ENCODE data around the gene RAB37.
A peak's percentile ranks its signal among the peaks of the same experiment; 100 is the strongest.

RAB37 gene

DNA sequence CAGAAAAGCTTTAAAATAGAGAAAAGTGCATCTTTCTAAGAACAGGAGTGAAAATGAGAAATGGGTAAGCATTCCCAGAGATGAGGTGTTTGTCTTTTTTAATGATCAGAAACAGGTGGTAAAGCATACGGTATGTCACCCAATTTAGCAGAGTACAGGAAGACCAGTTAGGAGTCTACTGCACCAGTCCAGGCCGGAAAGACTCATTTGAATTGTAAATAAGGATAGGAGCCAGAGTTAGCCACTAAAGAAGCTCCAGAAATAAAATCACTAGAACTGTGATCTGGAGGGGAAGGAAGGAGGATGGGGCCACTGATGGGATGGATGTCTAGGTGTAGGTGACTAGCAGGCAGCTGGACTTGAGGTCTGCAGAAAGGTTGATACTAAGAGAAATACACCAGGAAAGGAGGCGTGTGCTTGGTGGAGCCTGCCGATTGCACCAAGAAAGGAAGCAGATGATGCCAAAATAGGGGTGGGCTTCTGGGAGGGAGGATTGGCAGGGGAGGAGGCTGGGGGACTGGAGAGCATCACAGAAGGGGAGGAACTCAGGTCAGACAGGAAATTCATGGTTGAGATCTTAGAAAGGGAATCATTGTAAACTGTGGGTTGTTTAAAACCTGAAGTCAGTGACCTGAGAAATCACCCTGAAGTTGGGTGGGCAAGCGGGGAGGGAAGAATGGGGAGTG is 47.2 kb downstream of the RAB37 start:
- DNase-seq (ENCODE audit: low read depth) = no peak
- no peak overlapping the region for H3K4me3 ChIP-seq (ENCODE audit: low read length)
- no peak for TF ChIP-seq CTCF (conservative IDR thresholded peaks at IDR 0.05; ENCODE audit: low read depth, low read length)

DNA sequence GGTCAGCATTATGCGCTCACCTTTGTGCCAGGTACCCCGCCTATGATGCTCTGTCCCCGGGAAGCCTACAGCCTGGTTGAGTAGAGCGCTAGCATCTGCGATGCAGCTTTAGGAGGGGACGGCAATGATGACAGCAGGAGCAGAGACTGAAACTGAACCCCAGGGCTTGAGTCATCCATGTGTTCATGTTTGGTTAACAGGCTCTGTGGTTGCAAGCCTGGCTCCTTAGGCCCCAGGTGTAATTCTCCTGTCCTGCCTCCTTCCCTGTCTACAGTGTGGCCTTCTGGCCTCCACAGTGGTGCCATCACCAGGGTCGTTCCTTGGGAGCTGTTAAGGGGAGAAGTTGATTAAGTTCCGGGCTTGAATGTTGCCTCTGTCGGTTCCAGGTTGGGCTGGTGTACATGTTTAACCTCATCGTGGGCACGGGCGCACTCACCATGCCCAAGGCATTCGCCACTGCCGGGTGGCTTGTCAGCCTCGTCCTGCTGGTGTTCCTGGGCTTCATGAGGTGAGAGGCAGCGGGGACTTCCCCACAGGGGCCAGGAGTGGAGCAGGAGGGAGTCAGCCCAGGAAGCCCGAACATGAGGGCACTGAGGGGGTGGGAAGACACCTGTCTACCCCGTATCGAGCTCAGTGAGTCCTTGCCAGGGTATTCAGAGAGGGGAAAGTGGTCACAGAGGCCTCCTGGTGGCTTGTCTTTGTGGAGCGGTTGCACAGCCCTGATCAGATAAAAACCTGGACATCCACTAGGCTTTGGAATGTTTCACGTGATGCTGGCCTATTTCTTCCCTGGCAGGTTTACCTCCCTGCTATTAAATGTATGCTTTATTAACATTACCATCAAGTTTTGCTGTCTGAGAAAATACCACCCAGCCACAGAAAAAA is 48.3 kb downstream of the RAB37 start:
- no peak overlapping the region for H3K4me3 ChIP-seq (ENCODE audit: low read length)
- DNase-seq (ENCODE audit: low read depth) = no peak
- TF ChIP-seq CTCF (conservative IDR thresholded peaks at IDR 0.05; ENCODE audit: low read depth, low read length) = peak; percentile 44

DNA sequence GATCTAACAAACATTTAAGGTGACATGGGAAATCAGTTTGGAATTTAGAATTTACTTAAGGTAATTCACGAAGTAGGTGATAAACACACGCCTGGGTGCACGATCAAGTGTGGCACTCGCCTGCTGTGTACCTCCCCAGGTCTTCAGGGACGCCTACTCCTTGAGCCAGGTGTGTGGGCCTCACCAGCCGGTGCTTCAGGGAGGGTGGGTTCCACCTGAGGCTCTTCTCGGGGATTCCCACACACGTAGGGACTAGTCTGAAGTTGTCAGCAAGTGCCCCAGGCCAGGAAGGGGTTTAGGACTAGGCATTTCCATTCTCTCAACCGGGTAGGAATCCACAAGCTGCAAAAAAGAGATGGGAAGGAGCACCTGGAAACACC is 48.9 kb downstream of the RAB37 start:
- no peak for TF ChIP-seq CTCF (conservative IDR thresholded peaks at IDR 0.05; ENCODE audit: low read depth, low read length)
- no peak for DNase-seq (ENCODE audit: low read depth)
- H3K4me3 ChIP-seq (ENCODE audit: low read length) = no peak overlapping the region

DNA sequence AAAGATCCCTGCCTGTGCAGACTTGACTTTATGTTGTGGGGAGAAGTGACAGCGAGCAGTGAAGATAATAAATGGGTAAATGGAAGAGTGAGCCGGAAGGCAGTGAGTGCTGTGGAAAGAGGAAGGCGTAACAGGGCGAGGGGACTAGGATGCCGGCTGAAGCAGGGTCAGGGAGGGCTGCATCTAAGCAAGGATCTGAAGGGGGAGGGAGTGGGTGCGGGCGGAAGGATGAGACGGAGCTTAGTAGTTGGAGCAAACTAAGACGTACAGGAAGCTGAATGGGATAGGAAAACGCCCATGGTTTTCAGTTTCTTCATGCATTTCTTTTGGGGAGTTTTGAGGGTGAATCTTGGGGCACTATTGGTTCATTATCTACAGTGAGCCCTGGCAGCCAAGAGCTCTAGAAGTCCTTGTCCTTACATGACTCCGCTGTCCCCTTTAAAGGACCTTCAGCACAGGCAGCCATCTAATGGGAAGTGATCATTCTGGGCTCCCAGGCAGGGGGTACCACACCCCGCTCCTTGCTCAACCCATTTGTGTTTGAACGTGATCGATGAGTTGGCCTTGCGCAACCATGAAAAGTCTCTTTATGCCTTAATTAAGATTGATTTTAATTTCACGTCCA is 49.5 kb downstream of the RAB37 start:
- no peak overlapping the region for H3K4me3 ChIP-seq (ENCODE audit: low read length)
- DNase-seq (ENCODE audit: low read depth) = no peak
- no peak for TF ChIP-seq CTCF (conservative IDR thresholded peaks at IDR 0.05; ENCODE audit: low read depth, low read length)

DNA sequence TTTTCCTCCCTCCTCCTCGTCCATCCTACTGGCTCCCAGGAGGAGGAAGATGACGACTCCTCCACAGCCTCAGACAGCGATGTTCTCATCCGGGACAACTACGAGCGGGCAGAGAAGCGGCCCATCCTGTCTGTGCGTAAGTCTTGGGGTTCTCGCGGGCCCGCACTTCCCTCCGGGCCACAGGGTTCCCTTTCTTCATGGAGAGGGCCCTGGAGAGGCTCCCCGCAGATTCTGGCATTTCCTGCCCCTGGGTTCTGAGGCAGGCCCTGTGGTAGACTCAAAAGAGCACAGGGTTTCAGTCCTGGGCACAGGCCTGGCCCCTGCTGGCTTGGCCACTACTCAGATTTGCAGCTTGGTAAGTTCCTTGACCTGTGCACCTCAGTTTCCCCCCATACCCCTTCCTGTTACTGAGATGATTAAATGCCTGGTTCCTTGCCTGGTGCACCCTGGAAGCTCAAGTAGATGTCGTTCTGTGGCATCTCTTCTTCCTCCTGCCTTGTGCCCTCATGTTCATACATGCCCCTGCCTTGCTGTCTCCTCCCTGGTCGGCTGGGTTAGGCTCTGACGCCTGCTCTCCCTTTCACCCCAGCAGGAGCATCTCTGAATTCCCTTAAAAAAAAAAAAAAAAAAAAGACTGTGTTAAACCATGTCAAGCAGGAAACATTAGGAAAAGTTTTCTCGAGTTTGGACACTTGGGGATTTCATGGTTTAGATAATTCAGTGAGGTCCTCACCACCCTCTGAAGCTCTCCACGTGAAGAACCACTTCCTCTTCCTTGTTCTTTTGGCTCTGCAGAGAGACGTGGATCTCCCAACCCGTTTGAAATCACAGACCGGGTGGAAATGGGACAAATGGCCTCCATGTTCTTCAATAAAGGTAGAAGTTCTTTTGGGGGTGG is 53.4 kb downstream of the RAB37 start:
- no peak for TF ChIP-seq CTCF (conservative IDR thresholded peaks at IDR 0.05; ENCODE audit: low read depth, low read length)
- DNase-seq (ENCODE audit: low read depth) = no peak
- H3K4me3 ChIP-seq (ENCODE audit: low read length) = no peak overlapping the region

- no peak overlapping the region for H3K4me3 ChIP-seq (ENCODE audit: low read length)
- DNase-seq (ENCODE audit: low read depth) = no peak
- TF ChIP-seq CTCF (conservative IDR thresholded peaks at IDR 0.05; ENCODE audit: low read depth, low read length) = no peak
Measured at GRCh38 chr17:74792586-74793105, 55.6 kb downstream of the RAB37 start.
